ENCODE data around the gene BMERB1. TPM values are rescaled to one million over a fixed set of nuclear protein-coding genes. Genes with fewer than 3 reads are reported as not detected.

BMERB1 gene
- total and polyA plus RNA-seq, 2 experiments from 2014 or later = 17.3 to 28.1 TPM

DNA sequence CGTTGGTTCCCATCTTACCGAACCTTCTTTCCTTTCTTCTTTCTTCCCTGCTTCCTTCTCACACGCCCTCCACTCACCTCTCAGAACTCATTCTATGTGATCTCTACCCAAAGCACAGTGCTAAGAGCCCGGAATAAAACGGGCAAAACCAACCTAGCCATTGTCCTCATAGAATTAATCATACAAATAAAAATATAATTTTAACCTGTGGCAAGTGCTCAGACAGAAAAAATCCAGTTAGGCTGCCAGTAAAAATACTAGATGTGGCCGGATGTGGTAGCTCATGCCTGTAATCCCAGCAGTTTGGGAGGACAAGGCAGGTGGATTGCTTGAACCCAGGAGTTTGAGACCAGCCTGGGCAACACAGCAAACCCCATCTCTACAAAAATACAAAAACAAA lies 27.0 kb downstream of the BMERB1 start (continued):
- TF ChIP-seq ZNF462 (CRISPR knock-in tag; IDR thresholded peaks at IDR 0.05) (no peak), STAT1 (IDR thresholded peaks at IDR 0.05; ENCODE audit: unreplicated experiment) (no peak), ZNF331 (CRISPR knock-in tag; IDR thresholded peaks at IDR 0.05; ENCODE audit: low read depth) (no peak), EZH2phosphoT487 (IDR thresholded peaks at IDR 0.05; ENCODE audit: unreplicated experiment) (no peak), NANOG (IDR thresholded peaks at IDR 0.05; ENCODE audit: borderline replicate concordance) (no peak), ZNF114 (CRISPR knock-in tag; IDR thresholded peaks at IDR 0.05) (no peak), CREB1 (CRISPR knock-in tag; IDR thresholded peaks at IDR 0.05; ENCODE audit: low read depth) (no peak)

GRCh38 chr16:15464401-15465186 lies 30.2 kb downstream of the BMERB1 start:
- no peaks in the 10 kb centered on the region for H3K36me3 ChIP-seq (ENCODE audit: insufficient read depth)
- no peaks in the 10 kb centered on the region for H3K4me1 Mint-ChIP-seq
- no peak for ATAC-seq
- TF ChIP-seq CREB1 (CRISPR knock-in tag; IDR thresholded peaks at IDR 0.05; ENCODE audit: low read depth) (no peak), ZNF114 (CRISPR knock-in tag; IDR thresholded peaks at IDR 0.05) (no peak), STAT1 (IDR thresholded peaks at IDR 0.05; ENCODE audit: unreplicated experiment) (no peak), EZH2phosphoT487 (IDR thresholded peaks at IDR 0.05; ENCODE audit: unreplicated experiment) (no peak), EZH2 (IDR thresholded peaks at IDR 0.05; ENCODE audit: low read depth, unreplicated experiment) (no peak), POLR2AphosphoS5 (IDR thresholded peaks at IDR 0.05; ENCODE audit: low read depth) (no peak)
- TF ChIP-seq, protein P1, sequence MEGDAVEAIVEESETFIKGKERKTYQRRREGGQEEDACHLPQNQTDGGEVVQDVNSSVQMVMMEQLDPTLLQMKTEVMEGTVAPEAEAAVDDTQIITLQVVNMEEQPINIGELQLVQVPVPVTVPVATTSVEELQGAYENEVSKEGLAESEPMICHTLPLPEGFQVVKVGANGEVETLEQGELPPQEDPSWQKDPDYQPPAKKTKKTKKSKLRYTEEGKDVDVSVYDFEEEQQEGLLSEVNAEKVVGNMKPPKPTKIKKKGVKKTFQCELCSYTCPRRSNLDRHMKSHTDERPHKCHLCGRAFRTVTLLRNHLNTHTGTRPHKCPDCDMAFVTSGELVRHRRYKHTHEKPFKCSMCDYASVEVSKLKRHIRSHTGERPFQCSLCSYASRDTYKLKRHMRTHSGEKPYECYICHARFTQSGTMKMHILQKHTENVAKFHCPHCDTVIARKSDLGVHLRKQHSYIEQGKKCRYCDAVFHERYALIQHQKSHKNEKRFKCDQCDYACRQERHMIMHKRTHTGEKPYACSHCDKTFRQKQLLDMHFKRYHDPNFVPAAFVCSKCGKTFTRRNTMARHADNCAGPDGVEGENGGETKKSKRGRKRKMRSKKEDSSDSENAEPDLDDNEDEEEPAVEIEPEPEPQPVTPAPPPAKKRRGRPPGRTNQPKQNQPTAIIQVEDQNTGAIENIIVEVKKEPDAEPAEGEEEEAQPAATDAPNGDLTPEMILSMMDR (conservative IDR thresholded peaks at IDR 0.05; ENCODE audit: low read depth in 2 of 2) = no peak

More at GRCh38 chr16:15464401-15465186, 30.2 kb downstream of the BMERB1 start:
- no peak for DNase-seq (ENCODE audit: low spot score)
- H3K9me2 ChIP-seq (ENCODE audit: insufficient read depth) = no peaks in the 10 kb centered on the region
- peaks cover 15% of the 10 kb centered on the region; the same call in 1 of the 2 replicates for H3K79me2 ChIP-seq (replicated peaks; ENCODE audit: insufficient read depth)
- no peaks in the 10 kb centered on the region for H4K20me1 ChIP-seq (replicated peaks; ENCODE audit: insufficient read depth)
- Mint-ChIP-seq H3K36me3 (ENCODE audit: low read depth) (peaks cover 11% of the 10 kb centered on the region; the same call in 2 of the 3 replicates), H3K9me3 (peaks cover 17% of the 10 kb centered on the region), H3K27ac (no peak overlapping the region), H3K4me3 (no peak overlapping the region), H3K27me3 (ENCODE audit: insufficient read depth, low read depth, poor library complexity) (peaks cover 7% of the 10 kb centered on the region)
- no peak overlapping the region for H3K4me2 ChIP-seq
- H3K4me3 ChIP-seq = no peak overlapping the region
- H3K27me3 ChIP-seq (ENCODE audit: insufficient read depth) = no peaks in the 10 kb centered on the region
- no peaks in the 10 kb centered on the region for H3K4me1 ChIP-seq (ENCODE audit: insufficient read depth)
- no peak overlapping the region for H3K27ac ChIP-seq (ENCODE audit: low read depth)
- H3F3A ChIP-seq (replicated peaks; ENCODE audit: low read depth) = no peaks in the 10 kb centered on the region
- no peak overlapping the region for H2AFZ ChIP-seq
